ENCODE results near the gene ARHGAP23. TPM values are rescaled to one million over a fixed set of nuclear protein-coding genes. Genes with fewer than 3 reads are reported as not detected.

ARHGAP23 gene
- total and polyA plus RNA-seq, 10 donors = 7.5 to 250 (median 67.0) TPM

DNA sequence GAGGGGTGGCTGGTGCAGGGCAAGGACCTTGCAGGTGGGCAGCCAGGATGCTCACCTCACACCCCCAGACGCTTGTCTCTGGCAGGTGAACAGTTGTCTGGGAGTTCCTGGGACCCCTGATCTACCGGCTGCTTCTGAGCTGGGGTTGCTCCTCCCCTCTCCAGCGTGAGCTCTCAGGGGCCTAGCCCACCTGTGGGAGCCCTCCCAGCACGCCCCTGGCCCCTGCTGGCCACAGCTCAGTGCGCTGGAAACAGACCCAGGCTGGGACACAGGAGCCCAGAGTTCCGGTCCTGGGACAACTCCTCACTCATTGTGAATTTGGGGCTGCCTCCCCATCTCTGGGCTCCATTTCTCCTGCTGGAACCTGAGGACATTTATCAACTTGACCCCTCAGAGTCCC lies 30.3 kb downstream of the ARHGAP23 start:
- peaks cover 0 to 30% (median 7%) of the 10 kb centered on the region in 7 donors for H3K27me3 ChIP-seq (replicated peaks in 1 of 7)
- peaks cover 0 to 58% (median 8%) of the 10 kb centered on the region in 6 donors for H3K36me3 ChIP-seq
- peaks cover 6 to 93% (median 64%) of the 10 kb centered on the region in 6 donors for H3K4me1 ChIP-seq
- WGBS, 5 donors = 61 to 83% (median 77%) methylated on average over 2 to 6 of the region's 6 CpGs
- intact Hi-C loops (cut with DNase I; ENCODE audit: low total_unique reads) = no loop called here
- peak overlapping the region in 3 of 8 donors; percentile 13 to 24 (median 18) for H3K27ac ChIP-seq
- TF ChIP-seq, protein P1, sequence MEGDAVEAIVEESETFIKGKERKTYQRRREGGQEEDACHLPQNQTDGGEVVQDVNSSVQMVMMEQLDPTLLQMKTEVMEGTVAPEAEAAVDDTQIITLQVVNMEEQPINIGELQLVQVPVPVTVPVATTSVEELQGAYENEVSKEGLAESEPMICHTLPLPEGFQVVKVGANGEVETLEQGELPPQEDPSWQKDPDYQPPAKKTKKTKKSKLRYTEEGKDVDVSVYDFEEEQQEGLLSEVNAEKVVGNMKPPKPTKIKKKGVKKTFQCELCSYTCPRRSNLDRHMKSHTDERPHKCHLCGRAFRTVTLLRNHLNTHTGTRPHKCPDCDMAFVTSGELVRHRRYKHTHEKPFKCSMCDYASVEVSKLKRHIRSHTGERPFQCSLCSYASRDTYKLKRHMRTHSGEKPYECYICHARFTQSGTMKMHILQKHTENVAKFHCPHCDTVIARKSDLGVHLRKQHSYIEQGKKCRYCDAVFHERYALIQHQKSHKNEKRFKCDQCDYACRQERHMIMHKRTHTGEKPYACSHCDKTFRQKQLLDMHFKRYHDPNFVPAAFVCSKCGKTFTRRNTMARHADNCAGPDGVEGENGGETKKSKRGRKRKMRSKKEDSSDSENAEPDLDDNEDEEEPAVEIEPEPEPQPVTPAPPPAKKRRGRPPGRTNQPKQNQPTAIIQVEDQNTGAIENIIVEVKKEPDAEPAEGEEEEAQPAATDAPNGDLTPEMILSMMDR (IDR thresholded peaks at IDR 0.05 in 8 of 11, conservative IDR thresholded peaks at IDR 0.05 in 3 of 11) = no peak
- TF ChIP-seq POLR2A (IDR thresholded peaks at IDR 0.05) = no peak
- TF ChIP-seq POLR2AphosphoS5 (IDR thresholded peaks at IDR 0.05) = peak in 1 of 3 donors; percentile 4
- no peak for DNase-seq
- H3K9me3 ChIP-seq = no peaks in the 10 kb centered on the region
- H3K4me3 ChIP-seq = no peak overlapping the region

DNA sequence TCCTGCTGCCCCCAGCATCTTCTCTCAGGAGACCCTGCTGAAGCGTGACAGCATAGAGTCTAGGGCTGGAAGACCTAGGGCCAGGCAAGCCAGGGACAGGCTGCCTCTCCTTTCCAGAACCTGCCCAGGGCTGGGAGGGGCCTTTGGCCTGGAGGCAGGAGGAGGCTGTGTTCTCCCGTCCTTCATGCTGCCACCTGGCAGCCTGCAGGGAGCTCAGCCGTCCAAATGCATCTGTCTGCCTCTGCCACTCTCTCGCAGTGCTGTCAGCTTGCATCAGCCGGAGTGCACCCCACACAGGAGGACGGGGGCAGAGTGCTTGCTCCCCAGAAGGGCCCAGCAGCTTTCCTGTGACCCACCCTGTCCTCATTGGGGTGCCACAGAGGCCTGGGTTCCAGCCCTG lies 31.3 kb downstream of the ARHGAP23 start:
- H3K9me3 ChIP-seq = no peaks in the 10 kb centered on the region
- TF ChIP-seq POLR2AphosphoS5 (IDR thresholded peaks at IDR 0.05) = peak in 1 of 3 donors; percentile 44
- TF ChIP-seq, protein P1 (IDR thresholded peaks at IDR 0.05 in 8 of 11, conservative IDR thresholded peaks at IDR 0.05 in 3 of 11) = no peak
- peak overlapping the region in 2 of 8 donors; percentile 56 to 84 for H3K27ac ChIP-seq
- no peak overlapping the region for H3K4me3 ChIP-seq
- H3K4me1 ChIP-seq = peaks cover 10 to 97% (median 71%) of the 10 kb centered on the region in 6 donors
- WGBS, 5 donors = 52 to 83% (median 79%) methylated on average over 2 to 6 of the region's 6 CpGs
- no peak for DNase-seq
- intact Hi-C loops (cut with DNase I; ENCODE audit: low total_unique reads) = no loop called here
- peaks cover 0 to 65% (median 8%) of the 10 kb centered on the region in 6 donors for H3K36me3 ChIP-seq
- H3K27me3 ChIP-seq (replicated peaks in 1 of 7) = peaks cover 0 to 22% (median under 1%) of the 10 kb centered on the region in 7 donors

DNA sequence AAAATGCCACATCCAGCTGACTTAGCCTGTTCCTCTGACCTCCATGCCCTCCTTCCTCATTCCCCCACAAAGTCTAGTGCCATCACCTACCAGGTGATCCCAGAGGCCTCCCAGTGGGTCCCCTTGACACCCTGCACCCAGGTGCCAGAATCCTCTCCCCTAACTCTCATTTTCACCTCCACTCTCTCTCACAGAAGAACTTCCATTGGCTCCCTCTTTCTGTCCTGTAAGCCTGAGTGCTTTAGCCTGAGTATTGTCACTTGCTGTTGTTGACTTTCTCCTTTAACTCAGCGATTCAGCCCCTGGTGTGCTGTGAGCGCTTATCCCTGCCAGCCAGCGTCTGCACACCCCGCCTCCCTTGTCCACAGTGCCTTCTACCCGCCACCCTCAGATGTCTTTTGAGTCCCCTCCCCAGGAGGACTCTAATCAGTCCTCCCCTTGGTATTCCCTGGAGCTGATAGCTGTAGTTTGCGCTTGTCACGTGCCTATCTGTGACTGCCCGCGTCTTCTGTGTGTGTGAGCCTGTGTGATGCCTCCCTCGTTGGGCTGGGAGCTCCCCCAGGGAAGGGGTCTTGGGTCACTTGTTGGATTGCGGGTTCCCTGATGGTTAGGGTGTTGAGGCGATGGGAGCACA lies 31.9 kb downstream of the ARHGAP23 start:
- peaks cover 0 to 16% (median 0%) of the 10 kb centered on the region in 7 donors for H3K27me3 ChIP-seq (replicated peaks in 1 of 7)
- H3K27ac ChIP-seq = peak overlapping the region in 6 of 8 donors; percentile 17 to 84 (median 44)
- intact Hi-C loops (cut with DNase I; ENCODE audit: low total_unique reads) = no loop called here
- no peaks in the 10 kb centered on the region for H3K9me3 ChIP-seq
- no peak for DNase-seq
- no peak for TF ChIP-seq POLR2AphosphoS5 (IDR thresholded peaks at IDR 0.05)
- no peak for TF ChIP-seq POLR2A (IDR thresholded peaks at IDR 0.05)
- TF ChIP-seq, protein P1 (IDR thresholded peaks at IDR 0.05 in 8 of 11, conservative IDR thresholded peaks at IDR 0.05 in 3 of 11) = no peak
- peaks cover 8 to 97% (median 67%) of the 10 kb centered on the region in 6 donors for H3K4me1 ChIP-seq
- WGBS, 5 donors = 64 to 86% (median 80%) methylated on average over 12 of the region's 12 CpGs
- no peak overlapping the region for H3K4me3 ChIP-seq
- H3K36me3 ChIP-seq = peaks cover 0 to 65% (median 8%) of the 10 kb centered on the region in 6 donors
